DND-41 (cell line): Measurements from ENCODE around the gene POU2F1.

Experiments
- ATAC-seq: fragments of 200-7000 bp; cut with Tn5 transposase; 3 replicates; pipeline ENCODE4 v1.9.1; 2021; ENCODE audit warnings: low read depth; ENCODE audit not compliant: insufficient read depth
- DNase-seq: peaks from one replicate; pipeline ENCODE4 v3.0.0-alpha.2; 2020
- H2AFZ ChIP-seq: 2 replicates; pipeline ENCODE4 v1.6.0; 2012; ENCODE audit warnings: low read depth, low read length
- H3K27ac ChIP-seq: 2 replicates; pipeline ENCODE4 v1.5.1; 2012; ENCODE audit warnings: low read length, inconsistent platforms
- H3K27me3 ChIP-seq: fragments of 200-600 bp; sonication (generic); 2 replicates; pipeline ENCODE4 v1.6.0; 2012; ENCODE audit warnings: low read length, mild to moderate bottlenecking, inconsistent platforms; ENCODE audit not compliant: insufficient read depth, poor library complexity
- H3K36me3 ChIP-seq: 2 replicates; pipeline ENCODE4 v1.5.1; 2012; ENCODE audit warnings: low read length, inconsistent platforms; ENCODE audit not compliant: insufficient read depth
- H3K4me1 ChIP-seq: 2 replicates; pipeline ENCODE4 v1.5.1; 2012; ENCODE audit warnings: mild to moderate bottlenecking, low read length; ENCODE audit not compliant: insufficient read depth
- H3K4me2 ChIP-seq: 2 replicates; pipeline ENCODE4 v1.6.0; 2012; ENCODE audit warnings: mild to moderate bottlenecking, moderate library complexity, low read length, inconsistent platforms; ENCODE audit not compliant: insufficient read depth
- H3K4me3 ChIP-seq, 2 experiments: fragments of 200-600 bp in 1 of 2; shearing (Covaris generic) in 1 of 2; 2 replicates each; pipeline ENCODE4 v1.5.1; 2012 to 2016; ENCODE audit warnings: inconsistent platforms in 2 of 2, low read length in 2 of 2, mild to moderate bottlenecking in 2 of 2, low read depth in 1 of 2, moderate library complexity in 1 of 2
- H3K79me2 ChIP-seq: 2 replicates; pipeline ENCODE4 v1.6.0; 2012; ENCODE audit warnings: low read length, inconsistent platforms; ENCODE audit not compliant: insufficient read depth
- H3K9ac ChIP-seq: 2 replicates; pipeline ENCODE4 v1.6.0; 2012; ENCODE audit warnings: low read depth, mild to moderate bottlenecking, inconsistent platforms, low read length, moderate library complexity
- H3K9me3 ChIP-seq: 2 replicates; pipeline ENCODE4 v1.5.1; 2012; ENCODE audit warnings: low read length, moderate library complexity, mild to moderate bottlenecking, inconsistent platforms; ENCODE audit not compliant: insufficient read depth, severe bottlenecking
- H4K20me1 ChIP-seq: 2 replicates; pipeline ENCODE4 v1.6.0; 2012; ENCODE audit warnings: low read length; ENCODE audit not compliant: insufficient read depth
- CTCF ChIP-seq: IDR thresholded peaks from 2 replicates; pipeline ENCODE4 v1.5.1; 2012; ENCODE audit warnings: borderline replicate concordance, low read length, moderate library complexity, mild to moderate bottlenecking; ENCODE audit not compliant: poor library complexity, severe bottlenecking; ENCODE audit errors: extremely low read depth
- EZH2 ChIP-seq: IDR thresholded peaks from 3 replicates; pipeline ENCODE4 v1.6.1; 2012; ENCODE audit warnings: borderline replicate concordance, low read depth, mild to moderate bottlenecking, moderate library complexity, low read length, inconsistent platforms; ENCODE audit not compliant: severe bottlenecking

Gene POU2F1

GRCh38 chr1:167454894-167455785, 234.5 kb downstream of the POU2F1 start:
- Histone ChIP-seq H3K9ac (peak overlapping the region; percentile 59), H3K4me3 (peak overlapping the region; percentile 24 to 60; a peak in 3 of 4 replicates), H2AFZ (no peak overlapping the region), H3K27me3 (no peaks in the 10 kb centered on the region), H3K4me2 (peak overlapping the region; percentile 81), H4K20me1 (peaks cover 54% of the 10 kb centered on the region), H3K79me2 (peaks cover 70% of the 10 kb centered on the region), H3K4me1 (peaks cover 60% of the 10 kb centered on the region), H3K36me3 (peaks cover 21% of the 10 kb centered on the region), H3K27ac (peak overlapping the region; percentile 68), H3K9me3 (no peaks in the 10 kb centered on the region)
- DNase-seq: peak; percentile 91
- peak; percentile 90 for ATAC-seq
- TF ChIP-seq CTCF (no peak), EZH2 (no peak)

- DNase-seq (peak; percentile 72), ATAC-seq (peak; percentile 65)
- H3K36me3 ChIP-seq: peaks cover 28% of the 10 kb centered on the region
- H3K4me2 ChIP-seq: peak overlapping the region; percentile 81
- H3K4me3 ChIP-seq: peak overlapping the region; percentile 24 to 60; a peak in 3 of 4 replicates
- peak overlapping the region; percentile 59 for H3K9ac ChIP-seq
- H3K27me3 ChIP-seq: no peaks in the 10 kb centered on the region
- H3K27ac ChIP-seq: peak overlapping the region; percentile 68
- peaks cover 56% of the 10 kb centered on the region for H4K20me1 ChIP-seq
- TF ChIP-seq EZH2 (no peak), CTCF (peak; percentile 5)
- H3K79me2 ChIP-seq: peaks cover 72% of the 10 kb centered on the region
- H3K9me3 ChIP-seq: no peaks in the 10 kb centered on the region
- H2AFZ ChIP-seq: no peak overlapping the region
- H3K4me1 ChIP-seq: peaks cover 54% of the 10 kb centered on the region
These were observed 235.2 kb downstream of the POU2F1 start for GRCh38 chr1:167455786-167456446.

GRCh38 chr1:167456524-167456923, 235.8 kb downstream of the POU2F1 start:
- H4K20me1 ChIP-seq: peaks cover 51% of the 10 kb centered on the region
- peak overlapping the region; percentile 40 for H3K27ac ChIP-seq
- H3K9ac ChIP-seq: peak overlapping the region; percentile 59; the same call in 1 of the 2 replicates
- H3K9me3 ChIP-seq: no peaks in the 10 kb centered on the region
- H3K27me3 ChIP-seq: no peaks in the 10 kb centered on the region
- peaks cover 29% of the 10 kb centered on the region for H3K36me3 ChIP-seq
- DNase-seq (no peak), ATAC-seq (no peak; the same call in 2 of the 3 replicates)
- peak overlapping the region; percentile 81 for H3K4me2 ChIP-seq
- TF ChIP-seq CTCF (no peak), EZH2 (no peak)
- no peak overlapping the region for H2AFZ ChIP-seq
- peaks cover 48% of the 10 kb centered on the region for H3K4me1 ChIP-seq
- peak overlapping the region in 1 of 2 experiments; percentile 60; a peak in 2 of 4 replicates for H3K4me3 ChIP-seq
- peaks cover 71% of the 10 kb centered on the region for H3K79me2 ChIP-seq
